GM12892 (cell line): Measurements from ENCODE around the gene YES1.

Source experiments
- POLR2AphosphoS5 ChIP-seq: IDR thresholded peaks from 2 replicates; pipeline ENCODE4 v1.6.1; 2011; ENCODE audit warnings: low read depth, low read length, control low read depth
- TAF1 ChIP-seq: IDR thresholded peaks from 2 replicates; pipeline ENCODE4 v1.6.1; 2011; ENCODE audit warnings: low read depth, mild to moderate bottlenecking, control low read depth, low read length, borderline replicate concordance

DNA sequence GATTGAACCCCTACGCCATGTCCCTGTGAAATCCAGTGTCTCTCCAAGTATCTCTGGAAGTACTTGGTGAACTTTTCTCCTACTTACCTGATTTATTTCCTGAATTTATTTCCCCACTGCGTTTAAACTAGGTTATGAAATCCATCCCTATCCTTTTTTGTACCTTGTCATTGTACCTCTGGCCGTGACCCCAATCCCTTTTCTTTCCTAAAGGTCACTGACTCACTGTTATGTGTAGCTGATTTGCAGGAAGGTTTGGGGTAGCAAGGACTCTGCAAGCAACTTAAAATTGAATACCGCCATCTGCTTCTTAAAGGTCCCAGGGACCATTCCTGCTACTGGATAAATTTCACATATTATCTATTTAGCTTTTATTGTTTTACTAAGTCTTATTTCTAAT lies 95.0 kb downstream of the YES1 start:
- no peak for TF ChIP-seq POLR2AphosphoS5
- TF ChIP-seq TAF1 = no peak
